Right renal cortex interstitium (tissue), 3 donors: ENCODE data around the gene DMBX1. TPM values are rescaled to one million over a fixed set of nuclear protein-coding genes. Genes with fewer than 3 reads are reported as not detected.

Experiments used
- DNase-seq, 3 donors: peaks; one replicate each; pipeline ENCODE4 v3.0.0-alpha.2; 2013; ENCODE audit warnings: low read depth in 3 of 3, low spot score in 2 of 3
- polyA plus RNA-seq, 3 donors: library from polyadenylated mRNA; unstranded; fragments of 120-200 nt; gene quantifications; one replicate each; pipeline ENCODE4 v1.2.1, GENCODE V29; 2013; ENCODE audit not compliant: insufficient read length in 3 of 3

Gene DMBX1
- polyA plus RNA-seq, 3 donors: not detected

DNA sequence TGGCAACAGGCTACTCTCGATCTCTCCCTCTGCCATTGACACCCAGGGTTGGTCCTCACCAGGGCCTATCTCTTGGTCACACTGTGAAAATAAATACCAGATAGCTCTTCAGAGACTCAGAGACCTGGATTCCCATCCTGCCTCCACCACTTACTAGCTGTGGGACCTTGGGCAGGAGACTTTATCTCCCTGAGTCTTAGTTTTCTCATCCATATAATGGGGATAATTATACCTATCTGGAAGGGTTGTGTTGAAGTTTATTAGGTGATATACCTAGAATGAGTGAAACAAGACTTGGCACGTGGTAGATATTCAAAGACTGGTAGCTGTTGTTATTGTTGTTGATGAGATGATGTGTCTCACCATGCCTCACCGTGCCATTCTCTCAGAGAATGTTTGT is 7.4 kb downstream of the DMBX1 start:
- no peak for DNase-seq

DNA sequence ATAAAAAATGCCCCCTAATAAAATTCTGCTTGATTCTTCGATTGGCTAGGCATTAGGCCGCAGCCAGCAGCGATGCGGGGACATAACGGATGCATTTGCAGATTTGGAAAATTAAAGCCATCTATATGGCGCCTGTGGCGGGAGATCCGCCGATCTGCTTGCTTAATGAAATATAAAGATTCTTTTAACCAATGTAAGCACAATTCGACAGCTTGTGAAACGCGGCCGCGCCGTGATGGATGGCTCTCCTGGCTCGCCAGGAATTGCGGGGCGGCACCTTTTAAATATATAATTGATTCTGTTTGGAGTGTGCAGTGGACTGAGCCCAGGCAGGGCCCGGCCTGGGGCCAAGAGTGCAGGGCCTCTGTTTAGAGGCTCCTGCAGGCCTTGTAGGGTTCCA is 8.0 kb downstream of the DMBX1 start:
- DNase-seq: no peak

DNA sequence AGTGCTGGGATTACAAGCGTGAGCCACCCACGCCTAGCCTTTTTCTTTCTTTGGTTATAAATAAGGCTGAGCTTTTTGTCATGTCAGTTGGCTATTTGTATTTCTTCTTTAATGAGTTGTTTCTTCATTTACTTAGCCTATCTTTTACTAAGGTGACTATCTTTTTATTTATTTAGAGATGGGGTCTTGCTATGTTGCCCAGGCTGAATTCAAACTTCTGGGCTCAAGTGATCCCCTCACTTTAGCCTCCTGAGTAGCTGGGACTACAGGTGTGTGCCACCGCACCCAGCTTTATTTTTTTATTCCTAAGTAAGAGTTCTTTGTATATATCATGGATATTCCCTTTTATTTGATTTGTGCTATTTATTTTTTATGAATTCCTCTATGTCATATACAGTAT is 11.9 kb downstream of the DMBX1 start:
- DNase-seq: no peak

DNA sequence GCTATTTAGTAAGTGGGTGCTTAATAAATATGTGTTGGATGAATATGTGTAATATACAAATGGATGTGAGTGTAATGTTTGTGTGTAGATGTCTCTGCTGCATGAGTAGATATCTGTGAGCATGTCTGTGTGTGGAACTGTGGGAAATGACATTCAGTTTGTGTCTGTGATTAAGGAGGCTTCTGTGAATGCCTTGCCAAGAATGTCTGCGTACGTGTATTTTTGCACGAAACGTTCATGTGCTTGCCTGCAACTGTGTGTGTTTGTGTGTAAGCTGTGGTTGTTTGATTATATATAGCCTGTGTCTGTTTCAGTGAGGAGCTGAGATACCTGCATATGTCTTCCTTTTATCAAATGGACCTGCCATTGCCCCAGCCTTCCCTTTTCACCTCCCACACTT is 13.8 kb downstream of the DMBX1 start:
- DNase-seq: no peak

DNA sequence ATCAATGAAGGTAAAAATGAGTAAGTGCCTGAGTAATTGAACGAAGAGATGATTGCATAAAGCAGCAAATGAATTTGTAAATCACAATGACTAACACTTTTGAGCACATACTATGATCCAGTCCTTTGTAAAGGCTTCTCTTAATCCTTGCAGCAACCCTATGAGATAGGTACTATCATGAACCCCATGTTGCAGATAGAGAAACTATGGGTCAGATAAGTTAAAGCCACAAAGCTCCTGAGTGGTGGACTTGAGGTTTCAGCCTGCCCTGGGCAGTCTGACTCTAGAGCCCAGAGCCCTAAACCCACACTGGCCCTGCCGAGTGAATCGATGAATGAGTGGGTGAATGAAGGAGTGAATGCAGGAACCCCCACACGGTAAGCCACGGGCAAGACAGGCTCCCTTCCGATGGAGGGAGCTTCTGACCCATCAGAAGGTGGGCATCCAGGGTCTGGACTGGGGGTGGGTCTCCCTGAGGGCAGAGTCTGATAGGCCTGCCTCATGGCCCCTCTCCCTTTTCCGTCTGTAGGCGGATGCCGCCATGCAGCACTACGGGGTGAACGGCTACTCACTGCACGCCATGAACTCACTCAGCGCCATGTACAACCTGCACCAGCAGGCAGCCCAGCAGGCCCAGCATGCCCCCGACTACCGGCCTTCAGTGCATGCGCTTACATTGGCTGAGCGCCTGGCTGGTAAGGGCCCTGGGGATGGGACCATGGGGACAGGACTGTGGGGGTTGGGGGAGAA is 17.0 kb downstream of the DMBX1 start:
- no peak for DNase-seq

DNA sequence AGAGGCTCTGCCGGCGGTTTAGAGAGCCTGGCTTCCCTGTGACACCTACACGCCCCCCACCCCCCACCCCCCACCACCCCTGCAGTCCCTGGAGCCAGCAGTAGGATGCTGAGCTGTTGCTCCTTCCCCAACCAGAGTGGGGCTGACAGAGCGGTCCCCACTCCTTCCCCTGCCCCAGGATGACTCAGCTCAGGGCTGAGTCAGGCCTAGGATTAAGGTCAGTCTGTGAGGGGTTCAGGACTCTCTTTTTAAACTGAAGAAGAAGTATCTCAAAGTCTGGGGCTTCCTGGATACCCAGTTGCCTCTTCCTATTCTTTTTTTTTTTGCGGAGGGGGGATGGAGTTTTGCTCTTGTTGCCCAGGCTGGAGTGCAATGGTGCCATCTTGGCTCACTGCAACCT is 19.1 kb downstream of the DMBX1 start:
- no peak for DNase-seq

DNA sequence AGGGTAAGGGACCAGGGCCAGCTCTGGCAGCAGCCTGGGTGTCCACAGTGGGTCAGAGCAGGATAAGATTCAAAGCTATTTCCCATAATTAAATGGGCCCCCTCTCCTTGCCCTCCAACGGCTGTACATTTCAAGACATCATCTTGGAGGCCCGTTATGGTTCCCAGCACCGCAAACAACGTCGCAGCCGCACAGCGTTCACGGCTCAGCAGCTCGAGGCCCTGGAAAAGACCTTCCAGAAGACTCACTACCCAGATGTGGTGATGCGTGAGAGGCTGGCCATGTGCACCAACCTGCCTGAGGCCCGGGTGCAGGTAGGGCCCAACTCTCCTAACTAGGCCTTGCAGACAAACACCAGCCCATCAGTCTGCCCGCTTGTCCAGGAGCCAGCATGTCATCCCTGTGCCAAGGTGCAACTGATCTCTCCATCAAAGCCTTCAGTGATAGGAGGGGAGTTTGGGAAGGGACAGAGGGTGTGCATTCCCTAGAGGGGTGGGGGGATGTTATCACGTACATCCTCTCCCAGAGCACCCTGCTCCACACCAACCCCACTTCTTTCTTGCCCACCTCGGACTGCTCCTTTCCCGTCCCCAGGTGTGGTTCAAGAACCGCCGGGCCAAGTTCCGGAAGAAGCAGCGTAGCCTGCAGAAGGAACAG is 20.8 kb downstream of the DMBX1 start:
- no peak for DNase-seq

DNA sequence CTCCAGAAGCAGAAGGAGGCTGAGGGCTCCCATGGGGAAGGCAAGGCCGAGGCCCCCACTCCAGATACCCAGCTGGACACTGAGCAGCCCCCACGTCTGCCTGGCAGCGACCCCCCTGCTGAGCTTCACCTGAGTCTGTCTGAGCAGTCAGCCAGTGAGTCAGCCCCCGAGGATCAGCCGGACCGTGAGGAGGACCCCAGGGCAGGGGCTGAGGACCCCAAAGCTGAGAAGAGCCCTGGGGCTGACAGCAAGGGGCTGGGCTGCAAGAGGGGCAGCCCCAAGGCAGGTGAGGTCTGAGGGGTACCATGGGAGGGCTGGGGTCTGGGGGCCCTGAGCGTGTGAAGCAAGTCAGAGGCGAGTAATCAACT is 21.3 kb downstream of the DMBX1 start:
- DNase-seq: no peak

DNA sequence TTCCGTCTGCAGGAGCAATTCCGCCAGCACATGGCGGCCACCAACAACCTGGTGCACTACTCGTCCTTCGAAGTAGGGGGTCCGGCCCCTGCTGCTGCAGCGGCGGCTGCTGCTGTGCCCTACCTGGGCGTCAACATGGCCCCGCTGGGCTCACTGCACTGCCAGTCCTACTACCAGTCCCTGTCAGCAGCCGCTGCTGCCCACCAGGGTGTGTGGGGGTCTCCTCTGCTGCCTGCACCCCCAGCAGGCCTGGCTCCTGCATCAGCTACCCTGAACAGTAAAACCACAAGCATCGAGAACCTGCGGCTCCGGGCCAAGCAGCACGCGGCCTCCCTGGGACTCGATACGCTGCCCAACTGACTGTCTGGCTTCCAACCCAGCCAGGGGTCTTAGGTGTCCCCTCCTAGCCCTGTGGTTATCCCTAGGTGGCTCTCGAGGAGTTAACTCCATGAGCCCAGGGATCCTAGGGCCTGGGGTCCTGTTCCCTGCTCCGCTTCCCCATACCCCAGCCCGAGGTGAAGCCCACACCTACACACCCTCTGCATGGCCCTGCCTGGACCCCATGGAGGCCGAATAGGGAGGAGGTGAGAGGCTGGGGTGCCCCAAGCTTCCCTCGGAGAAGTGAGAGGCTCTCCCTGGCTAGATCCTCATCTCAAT is 22.6 kb downstream of the DMBX1 start:
- no peak for DNase-seq

DNA sequence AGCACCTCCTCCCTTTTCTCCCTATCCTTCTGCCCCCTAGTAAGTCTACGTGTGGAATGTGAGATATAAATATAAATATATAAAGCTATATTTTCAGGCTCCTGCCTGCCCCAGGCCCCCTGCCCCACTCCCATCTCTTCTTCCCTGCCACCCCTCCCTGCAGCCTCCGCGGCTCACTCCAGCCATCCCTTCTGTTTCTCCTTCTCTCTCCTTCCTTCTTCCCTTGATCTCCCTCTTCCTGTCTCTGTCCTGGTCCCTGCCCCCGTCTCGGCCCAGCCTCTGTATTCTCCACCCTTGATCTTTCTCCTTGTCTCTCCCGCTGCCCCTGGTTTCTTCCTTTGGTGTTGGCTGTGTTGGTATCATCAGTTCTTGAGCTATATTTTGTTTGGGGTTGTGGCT is 23.2 kb downstream of the DMBX1 start:
- DNase-seq: no peak

DNA sequence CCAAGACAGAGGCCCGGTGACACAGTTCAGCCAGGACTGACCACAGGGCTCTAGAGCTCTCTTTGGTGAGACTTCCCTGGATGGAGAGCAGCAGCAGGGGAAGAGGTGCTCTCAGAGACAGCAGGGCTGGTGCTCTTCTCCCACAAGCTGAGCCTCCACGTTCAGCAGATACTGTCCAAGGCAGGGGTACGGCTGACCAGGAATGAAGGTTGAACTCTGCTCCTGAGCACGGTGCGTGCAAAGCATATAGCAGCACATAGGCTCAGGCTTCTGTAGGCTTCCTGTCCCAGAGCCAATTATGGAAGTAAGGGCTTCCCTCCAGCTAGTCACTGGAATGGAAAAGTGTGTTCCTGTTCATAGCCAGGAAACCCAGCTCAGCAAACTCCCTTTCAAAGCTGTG is 23.9 kb downstream of the DMBX1 start:
- DNase-seq: no peak

DNA sequence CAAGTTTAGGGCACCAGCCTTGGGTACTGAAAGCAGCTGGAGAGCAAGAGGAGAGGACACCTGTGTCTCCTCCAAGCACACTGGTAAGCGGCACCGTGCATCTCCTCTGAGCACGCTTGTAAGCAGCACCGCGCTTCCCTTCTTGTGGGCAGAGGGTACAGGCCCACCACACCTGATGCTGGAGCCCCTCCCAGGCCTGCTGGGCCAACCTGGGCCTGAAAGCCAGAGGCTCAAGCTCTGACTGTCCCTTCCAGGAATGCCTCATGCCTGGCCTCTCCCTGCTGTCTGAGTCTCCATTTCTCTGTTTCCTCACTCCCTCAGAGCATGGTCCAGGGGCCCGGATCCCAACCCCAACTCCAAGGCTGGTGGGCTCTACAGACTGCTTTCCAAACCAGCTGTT is 25.9 kb downstream of the DMBX1 start:
- no peak for DNase-seq

DNA sequence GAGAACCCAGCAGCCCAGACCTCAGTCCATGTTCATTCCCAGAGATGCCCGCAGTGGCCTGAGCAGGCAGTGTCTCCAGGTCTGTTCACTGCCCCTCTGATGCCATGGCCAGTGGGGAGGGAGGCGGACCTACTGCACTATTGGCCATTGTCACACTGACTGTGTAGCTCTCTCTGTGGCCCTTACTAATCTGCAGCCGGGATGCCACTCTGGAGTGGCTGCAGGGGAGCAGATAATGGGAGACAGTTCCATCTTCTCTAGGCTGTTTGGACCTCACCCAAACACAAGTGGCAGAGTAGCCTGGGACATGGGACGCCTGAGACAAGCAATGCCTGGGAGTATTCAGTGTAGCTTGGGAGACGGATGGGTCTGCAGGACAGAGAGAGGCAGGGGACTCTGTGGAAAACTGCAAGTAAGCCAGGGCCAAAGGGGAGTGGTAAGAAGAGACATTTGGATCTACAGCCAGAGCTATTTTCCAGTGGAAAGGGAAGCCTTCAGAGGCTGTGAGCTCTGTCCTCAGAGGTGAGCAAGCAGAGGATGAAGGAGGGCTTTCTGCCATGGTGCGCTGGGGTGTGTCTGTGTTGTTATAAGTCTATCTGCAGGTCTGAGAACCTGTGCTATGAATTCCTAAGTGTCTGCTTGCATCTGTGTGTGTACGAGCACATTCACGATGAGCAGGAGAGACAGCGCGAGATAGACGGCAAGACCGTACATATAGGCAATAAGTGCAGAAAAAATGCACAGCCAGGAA is 26.7 kb downstream of the DMBX1 start:
- DNase-seq: no peak

DNA sequence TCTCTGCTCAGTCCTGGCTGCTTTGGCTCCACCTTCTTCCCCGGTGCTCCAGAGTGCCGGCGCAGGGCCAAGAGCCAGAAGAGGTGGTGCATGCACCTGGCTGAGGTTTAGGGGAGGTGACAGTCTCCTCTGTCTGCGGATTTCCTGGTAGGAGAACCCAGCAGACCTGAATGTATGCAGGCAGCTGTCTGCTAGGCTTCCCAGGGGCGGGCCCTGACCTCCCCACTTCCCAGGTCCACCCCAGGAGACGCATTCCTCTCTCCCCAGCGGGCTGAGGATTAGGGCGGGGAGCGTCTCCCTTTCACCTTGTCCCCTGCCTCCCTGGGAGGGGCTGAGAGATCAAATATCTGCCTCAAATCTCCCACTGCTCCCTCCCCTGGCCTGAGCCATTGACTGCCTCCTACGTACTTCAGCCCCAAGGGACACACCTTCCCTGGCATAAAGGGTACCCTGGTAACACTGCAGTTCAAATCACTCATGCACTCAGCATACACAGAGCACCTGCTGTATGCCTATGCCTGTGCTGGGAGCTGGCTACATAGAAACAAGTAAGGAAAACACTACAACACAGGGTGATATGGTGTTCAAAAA is 27.5 kb downstream of the DMBX1 start:
- DNase-seq: no peak

DNA sequence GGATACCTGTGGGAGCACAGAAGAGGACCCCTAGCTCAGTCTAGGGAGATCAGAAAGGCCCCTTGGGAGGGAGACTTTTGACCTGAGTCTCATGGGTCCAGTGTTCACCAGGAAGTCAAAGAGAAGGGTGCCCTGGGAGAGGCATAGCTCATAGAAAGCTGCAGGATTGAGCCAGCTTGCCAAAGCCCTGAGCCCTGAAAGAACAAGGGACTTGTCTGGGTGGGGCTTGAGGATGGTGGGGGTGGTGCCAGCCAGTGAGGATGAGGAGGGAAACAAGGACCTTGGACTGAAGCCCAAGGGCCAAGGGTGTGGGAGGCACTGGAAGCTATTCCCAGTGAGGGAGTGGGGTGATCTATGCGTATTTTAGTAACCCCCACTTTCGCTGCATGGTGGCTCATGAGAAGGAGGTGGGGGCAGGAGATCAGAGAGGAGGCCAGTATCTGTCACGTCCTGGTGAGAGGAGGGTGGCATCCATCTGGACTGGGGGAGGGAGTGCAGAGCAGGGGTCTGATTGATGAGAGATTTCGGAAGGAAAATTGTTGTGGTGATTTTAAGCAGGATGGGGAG is 28.4 kb downstream of the DMBX1 start:
- DNase-seq: no peak

DNA sequence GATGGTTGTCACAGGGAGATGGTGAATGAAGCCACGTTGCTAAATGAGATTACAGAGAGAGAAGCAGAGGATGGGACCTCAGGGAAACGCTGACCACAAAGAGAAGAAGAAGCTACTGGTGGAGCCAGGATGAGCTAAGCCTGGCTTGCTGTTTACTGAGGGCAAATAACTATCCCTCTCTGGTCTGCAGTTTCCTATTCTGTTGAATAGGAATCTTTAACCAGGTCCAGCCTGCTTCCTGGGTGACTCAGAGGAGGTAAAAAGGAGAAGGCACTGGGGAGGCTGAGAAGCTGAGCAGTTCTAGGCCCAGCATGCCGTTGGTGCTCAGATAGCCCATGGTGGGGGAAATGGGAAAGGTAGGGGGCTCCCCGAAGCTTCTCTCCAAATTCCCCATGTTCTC is 29.6 kb downstream of the DMBX1 start:
- DNase-seq: no peak

DNA sequence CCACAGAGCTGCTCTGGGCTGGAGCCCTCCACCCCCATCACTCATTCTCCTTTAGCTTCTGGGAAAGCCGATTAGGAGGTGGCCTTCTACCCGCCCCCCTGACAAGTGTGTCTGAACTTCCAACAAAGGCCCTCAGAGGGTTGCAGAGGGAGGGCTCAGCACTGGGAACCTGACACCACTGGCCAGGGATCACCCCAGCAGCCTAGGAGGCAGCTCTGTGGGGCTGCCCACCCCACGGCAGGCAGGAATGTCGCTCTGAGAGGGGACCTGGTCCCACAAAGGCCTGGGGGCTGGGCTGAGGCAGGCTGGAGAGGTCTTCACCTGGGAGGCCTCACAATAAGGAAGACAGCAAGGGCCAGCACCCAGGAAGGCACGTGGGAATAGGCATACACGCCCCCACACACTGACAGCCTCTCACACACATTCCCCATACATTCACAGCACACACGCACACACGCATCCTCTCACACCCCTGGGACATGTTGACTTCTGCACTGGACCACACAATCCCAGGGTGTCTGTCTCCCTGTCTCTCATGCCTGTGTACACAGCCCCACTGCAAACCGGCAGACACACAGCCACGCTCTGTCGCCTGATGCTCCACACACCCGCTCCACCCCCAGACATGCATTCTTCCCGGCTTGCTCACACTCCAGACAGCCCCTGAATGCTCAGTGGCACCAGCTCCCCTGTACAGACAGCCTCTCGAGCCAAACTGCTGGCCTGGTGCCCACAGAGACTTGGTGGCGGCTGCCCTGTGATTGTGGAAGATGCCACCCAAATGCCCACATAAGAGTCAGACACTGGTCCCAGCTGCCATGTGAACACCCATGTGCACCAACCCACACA is 30.7 kb downstream of the DMBX1 start:
- DNase-seq: no peak

DNA sequence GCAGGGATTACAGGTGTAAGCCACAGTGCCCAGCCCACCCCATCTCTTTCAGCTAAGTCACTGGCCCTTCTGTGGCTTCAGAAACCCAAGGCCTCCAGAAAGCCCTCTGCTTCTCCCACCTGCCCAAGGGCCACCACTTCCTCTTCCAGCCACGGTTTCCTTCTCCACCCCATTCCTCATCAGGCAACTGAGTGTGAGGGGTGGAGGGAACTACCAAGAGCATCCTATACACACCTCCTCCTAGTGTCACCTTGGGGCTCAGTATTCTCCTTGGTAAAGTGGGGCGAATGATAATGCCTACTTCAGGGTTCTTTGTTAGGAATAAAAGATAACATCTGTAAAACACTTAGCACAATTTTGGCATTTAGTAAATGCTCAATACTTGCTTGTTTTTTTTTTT is 31.8 kb downstream of the DMBX1 start:
- no peak for DNase-seq

DNA sequence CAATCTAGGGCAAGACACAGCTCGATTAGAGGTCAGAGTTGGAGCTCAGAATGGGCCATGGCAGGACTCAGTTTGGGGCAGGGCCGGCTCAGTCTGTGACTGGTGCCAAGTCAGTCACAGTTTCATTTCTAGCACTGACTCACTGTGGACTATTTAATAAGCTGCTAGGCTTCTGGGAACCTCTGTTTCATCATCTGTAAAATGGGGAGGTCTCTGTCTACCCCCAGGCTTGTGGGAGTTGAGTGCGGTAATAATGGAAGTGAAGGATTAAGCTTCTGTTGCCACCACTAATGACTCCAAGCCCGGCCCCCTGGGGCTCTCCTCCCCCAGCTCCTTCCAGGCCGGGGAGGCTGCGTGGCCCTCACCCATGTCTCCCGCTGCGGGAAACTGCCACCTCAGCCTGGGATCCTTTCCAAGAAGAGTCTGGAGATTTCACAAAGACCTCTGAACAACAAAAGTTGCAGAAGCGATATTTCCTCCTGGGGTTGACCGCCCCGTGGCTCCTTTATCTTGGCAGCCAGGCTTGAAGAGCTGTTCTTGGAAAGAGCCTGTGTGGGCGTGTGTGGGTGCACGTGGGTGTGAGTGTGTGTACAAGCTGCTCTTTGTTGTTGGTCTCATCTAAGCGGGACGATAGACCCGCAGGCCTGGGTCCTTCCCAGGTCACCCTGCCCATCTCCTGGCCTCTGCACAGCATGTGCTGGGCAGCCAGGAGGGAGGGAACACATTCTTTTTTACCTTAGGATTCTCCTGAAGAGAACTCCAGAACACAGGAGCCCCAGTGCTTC is 32.7 kb downstream of the DMBX1 start:
- DNase-seq: no peak
